Measurements from ENCODE around the gene SLC7A8.
A peak's percentile ranks its signal among the peaks of the same experiment; 100 is the strongest.
"Not testable (repeated sequence)": the region's sequence is repeated elsewhere in the genome, so short reads cannot be mapped to it uniquely, and the experiment has no call there.

Gene SLC7A8

GRCh38 chr14:23112359-23113178 lies 70.9 kb downstream of the SLC7A8 start:
- DNase-seq = no peak

GRCh38 chr14:23110579-23111365 lies 72.7 kb downstream of the SLC7A8 start:
- DNase-seq = no peak

DNA sequence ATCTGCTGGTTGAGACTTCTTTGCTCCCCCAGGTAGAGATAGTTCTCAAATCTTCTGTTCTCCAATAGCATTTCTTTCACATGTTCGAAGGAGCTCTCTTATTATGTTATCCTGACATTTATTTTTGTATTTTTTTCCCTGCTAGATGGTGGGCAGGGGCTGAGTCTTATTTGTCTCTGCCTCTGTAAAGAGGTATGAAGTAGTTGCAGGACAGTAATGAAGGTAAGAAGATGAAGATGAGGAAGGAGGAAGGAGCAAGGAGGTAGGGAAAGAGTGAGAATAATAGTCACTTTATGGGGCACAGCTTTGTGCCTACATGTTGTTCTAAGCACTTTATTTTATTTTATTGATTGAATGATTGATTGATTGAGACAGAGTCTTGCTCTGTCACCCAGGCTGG lies 73.7 kb downstream of the SLC7A8 start:
- no peak for DNase-seq

DNA sequence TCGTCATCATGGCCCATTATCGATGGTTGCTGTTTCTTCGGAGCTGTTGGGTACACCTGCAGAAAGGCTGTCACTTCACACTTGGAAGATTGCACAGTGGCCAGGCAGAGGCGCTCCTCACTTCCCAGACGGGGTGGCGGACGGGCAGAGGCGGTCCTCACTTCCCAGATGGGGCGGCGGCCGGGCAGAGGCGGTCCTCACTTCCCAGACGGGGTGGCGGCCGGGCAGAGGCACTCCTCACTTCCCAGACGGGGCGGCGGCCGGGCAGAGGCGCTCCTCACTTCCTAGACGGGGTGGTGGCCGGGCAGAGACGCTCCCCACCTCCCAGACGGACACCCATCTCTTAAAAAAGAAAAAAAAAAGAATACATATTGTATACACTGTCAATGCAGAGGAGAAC lies 75.3 kb downstream of the SLC7A8 start:
- not testable (repeated sequence) for DNase-seq

DNA sequence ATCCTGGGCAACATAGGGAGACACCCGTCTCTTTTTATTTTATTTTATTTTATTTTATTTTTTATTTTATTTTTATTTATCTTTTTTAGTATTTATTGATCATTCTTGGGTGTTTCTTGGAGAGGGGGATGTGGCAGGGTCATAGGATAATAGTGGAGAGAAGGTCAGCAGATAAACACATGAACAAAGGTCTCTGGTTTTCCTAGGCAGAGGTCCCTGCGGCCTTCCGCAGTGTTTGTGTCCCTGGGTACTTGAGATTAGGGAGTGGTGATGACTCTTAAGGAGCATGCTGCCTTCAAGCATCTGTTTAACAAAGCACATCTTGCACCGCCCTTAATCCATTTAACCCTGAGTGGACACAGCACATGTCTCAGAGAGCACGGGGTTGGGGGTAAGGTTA lies 75.8 kb downstream of the SLC7A8 start:
- DNase-seq = not testable (repeated sequence)

GRCh38 chr14:23106747-23107045 lies 76.8 kb downstream of the SLC7A8 start:
- no peak for DNase-seq

DNA sequence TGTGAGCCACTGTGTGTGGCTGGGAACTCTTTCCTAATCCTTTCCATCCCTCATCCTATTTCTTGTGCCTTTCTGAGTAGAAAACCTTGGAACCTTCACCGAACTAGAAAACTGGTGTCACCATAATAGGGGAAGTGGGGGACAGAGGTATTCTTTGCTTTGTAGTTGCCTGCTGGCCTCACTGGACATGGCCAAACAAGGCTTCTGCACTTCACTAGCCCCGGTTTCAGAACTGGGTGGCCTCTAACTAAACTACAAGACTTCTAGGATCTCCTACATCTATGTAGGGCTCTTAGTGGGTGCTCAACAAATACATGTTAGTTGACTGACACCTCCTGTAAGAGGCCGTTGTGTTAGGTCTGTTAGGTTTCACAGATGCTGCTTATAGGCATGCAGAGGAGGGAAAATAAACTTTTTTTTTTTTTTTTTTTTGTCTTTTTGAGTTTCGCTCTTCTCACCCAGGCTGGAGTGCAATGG lies 78.1 kb downstream of the SLC7A8 start:
- DNase-seq = no peak

DNA sequence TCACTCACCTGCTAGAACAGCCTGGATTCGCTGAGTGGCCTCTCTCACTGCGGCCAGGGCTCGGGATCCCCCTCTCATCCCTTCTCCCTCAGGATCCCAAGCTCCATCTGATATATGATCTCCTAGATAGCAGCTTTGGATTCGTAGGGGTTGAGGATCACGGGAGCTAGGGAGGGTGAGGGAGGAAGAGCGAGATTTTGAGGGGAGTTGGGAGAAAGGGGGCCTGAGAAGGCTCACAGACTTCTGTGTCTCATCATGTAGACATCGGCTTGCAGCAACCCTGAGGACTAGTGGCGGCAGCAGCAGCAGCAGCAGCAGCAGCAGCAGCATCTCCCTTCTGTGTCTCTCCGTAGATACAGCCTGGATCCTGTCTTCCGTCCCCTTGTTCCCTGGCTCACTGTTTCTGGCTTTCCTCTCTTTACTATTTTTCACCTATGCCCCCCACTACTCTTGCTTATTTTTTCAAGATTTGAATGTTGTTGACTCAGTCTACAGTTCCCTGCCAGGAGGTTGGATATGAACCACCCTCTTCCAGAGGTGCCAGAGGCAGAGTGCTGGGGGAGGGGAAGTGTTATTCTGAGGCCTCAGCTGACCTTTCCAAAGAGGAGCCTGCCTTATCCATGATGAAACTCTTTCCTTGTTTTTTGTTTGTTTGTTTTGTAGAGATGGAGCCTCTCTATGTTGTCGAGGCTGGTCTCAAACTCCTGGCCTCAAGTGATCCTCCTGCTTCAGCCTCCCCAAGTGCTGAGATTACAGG lies 78.7 kb downstream of the SLC7A8 start, which contains the start of gene CIROP:
CIROP (minus strand) TSS at position 399 of the 757 bp plus-strand sequence; CDS start at position 330, 69 bp downstream.
- no peak for DNase-seq

DNA sequence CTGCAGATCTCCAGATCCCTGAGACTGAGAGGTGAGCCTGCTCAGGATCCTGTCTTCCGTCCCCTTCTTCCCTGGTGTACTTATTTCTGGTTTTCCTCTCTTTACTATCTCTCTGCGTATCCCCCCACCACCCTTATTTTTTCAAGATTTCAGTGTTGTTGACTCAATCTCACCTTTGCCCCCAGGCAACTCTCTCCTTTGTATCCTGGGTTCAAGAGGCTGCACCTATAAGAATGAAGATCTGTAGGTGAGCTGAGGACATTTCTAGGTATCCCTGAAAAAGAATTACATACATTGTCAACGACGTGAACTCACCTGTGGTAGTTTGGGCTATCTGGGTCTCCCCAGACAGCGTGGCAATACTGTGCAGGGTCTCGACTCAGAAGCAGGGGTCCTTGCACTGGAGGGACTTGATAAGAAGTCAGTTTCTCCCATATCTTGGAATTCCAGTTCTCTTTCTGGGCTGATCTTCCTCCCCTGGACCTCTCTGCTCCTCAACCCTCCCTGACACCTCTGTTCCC lies 79.3 kb downstream of the SLC7A8 start:
- no peak for DNase-seq

- DNase-seq = no peak
Observed at GRCh38 chr14:23103581-23103980, 79.9 kb downstream of the SLC7A8 start.

DNA sequence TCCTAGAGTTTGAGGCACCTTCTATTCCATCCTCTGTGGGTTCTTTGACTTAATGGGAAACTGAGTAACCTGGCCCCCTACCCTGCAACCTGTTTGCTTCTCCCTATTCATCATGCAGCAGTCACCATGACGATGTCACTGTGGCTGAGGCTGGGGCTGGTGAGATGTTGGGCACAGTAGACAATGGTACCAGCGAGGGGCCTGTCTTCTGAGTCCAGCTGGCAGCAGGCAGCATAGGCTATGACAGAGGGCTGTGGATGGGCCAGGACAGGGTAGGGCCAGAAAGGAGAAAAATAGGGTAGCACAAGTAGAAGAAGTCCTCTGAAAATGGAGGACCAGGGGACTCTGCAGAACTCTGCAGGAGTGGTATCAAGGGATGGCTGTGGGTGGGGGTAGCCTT lies 80.7 kb downstream of the SLC7A8 start:
- DNase-seq = no peak

- no peak for DNase-seq
Observed at GRCh38 chr14:23101986-23102625, 81.4 kb downstream of the SLC7A8 start.

GRCh38 chr14:23101213-23101970 lies 82.1 kb downstream of the SLC7A8 start:
- no peak for DNase-seq

DNA sequence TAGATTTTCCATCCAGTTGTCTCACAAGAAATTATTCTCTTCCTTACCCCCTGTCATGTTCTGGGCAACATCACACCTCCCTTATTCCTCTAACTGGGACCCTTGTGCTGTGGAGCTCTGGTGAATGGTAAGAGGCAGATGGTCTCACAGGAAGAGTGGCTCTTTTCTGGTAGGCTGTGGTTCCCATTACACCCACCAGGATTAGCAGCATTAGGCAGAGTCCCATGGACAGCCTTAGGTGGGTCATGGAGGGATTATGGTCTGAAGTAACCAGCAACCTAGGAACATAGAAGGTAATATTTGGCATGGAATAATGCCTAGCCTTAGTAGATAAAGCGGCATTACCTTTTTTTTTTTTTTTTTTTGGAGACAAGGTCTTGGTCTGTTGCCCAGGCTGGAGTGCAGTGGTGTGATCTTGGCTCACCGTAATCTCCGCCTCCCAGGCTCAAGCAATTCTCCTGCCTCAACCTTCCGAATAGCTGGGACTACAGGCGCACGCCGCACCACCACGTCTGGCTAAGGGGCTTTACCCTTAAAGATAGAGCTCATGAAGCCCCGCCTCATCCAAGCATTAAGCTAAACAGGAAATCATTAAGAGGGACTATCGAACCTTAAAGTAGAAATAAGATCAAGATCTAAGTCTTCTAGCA lies 84.1 kb downstream of the SLC7A8 start:
- DNase-seq = no peak

DNA sequence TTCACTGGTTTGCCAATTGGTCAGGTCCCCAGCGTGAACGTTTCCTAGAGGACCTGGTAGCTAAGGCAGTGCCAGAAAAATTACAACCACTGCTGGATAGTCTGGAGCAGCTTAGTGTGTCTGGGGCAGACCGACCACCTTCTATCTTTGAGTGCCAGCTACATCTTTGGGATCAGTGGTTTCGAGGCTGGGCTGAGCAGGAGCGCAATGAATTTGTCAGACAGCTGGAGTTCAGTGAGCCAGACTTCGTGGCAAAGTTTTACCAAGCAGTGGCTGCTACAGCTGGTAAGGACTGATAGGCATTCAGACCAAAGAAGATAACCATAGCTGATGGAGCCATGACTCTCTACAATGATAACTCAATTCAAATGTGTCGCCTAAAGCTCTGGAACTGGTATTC lies 85.7 kb downstream of the SLC7A8 start:
- no peak for DNase-seq

- peak; percentile 99 for DNase-seq
Observed at GRCh38 chr14:23095196-23096108, 88.0 kb downstream of the SLC7A8 start, which contains the start of gene C14orf119. Gene C14orf119 (plus strand): TSS chr14:23095505. CDS start chr14:23097659, 2,154 bp downstream.

DNA sequence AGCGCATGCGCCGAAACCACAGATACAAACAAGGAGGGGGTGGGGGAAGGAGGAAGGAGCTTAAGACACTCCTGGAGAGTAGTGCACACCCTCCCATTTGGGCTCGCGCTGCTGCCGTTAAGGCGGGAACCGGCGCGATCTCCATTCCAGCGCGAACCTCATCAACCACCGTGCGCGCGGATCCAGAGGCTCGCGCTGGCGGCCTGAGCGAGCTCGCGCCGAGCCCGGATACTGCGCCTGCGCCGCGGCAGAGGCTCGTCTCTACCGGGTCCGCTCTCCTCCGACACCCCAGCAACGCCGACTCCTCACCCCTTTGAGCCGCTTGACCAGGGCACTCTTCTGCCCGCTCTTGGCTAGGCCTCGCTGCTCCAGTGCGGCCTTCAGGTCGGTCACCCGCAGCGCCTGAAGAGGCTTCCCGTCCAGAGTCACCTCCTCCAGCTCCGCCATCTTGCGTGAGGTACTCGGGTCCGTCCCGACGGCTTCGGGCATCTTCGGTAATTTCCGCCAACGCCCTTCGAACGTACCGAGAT lies 88.7 kb downstream of the SLC7A8 start, which contains the start of gene ACIN1:
ACIN1 (minus strand) TSS at position 471 of the 530 bp plus-strand sequence; CDS start at position 447, 24 bp downstream.
- DNase-seq = no peak

DNA sequence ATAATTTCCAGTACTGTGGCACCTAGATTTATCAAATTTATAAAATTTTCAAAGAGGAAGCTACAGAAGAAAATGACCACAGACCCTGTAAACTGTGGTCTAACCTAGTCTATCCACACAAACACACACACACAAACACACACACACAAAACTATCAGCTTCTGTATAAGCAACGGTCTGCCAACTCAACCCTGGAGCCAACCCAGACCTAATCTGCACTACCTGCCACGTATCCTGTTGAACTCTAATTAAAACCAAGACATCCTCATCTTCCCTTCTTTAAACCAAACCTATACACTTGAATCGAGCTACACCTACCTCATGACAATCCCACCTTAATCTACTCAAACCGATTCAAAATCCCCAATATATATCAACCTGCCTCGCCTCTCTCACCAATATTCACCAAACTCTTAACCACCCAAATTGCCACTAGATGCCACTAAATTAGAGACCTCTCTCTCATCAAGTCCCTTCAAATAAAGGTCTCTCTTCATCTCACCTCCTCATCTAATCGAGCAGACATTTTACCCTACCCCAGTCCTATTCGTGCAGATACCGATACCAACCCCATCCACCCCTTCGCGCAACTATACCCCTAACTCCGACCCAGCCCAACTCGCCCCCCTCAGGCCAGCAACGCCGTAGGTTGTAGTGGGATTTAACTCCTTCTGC lies 89.3 kb downstream of the SLC7A8 start:
- peak; percentile 75 for DNase-seq

- DNase-seq = no peak
Observed at GRCh38 chr14:23093526-23093925, 89.9 kb downstream of the SLC7A8 start.
